Peyer's patch (tissue), 4 donors: ENCODE measurements around the gene KIFC1. TPM values are rescaled to one million over a fixed set of nuclear protein-coding genes. Genes with fewer than 3 reads are reported as not detected.

Source experiments
- DNase-seq, 3 donors: peaks; one replicate each; pipeline ENCODE4 v3.0.0-alpha.2; 2017 to 2019
- H3K27ac ChIP-seq, 4 donors: fragments of 200-600 bp; sonication (generic); one replicate each; pipeline ENCODE4 v1.5.1; 2016 to 2019
- H3K27me3 ChIP-seq, 2 donors: fragments of 200-600 bp; sonication (generic); one replicate each; pipeline ENCODE4 v1.5.1; 2019
- H3K36me3 ChIP-seq, 3 donors: fragments of 200-600 bp; sonication (generic); one replicate each; pipeline ENCODE4 v1.5.1; 2016 to 2019
- H3K4me1 ChIP-seq, 4 donors: fragments of 200-600 bp; sonication (generic); one replicate each; pipeline ENCODE4 v1.5.1; 2016 to 2019
- H3K4me3 ChIP-seq, 4 donors: fragments of 200-600 bp; sonication (generic); 1 replicate in 3 of 4; 2 replicates in 1 of 4; pipeline ENCODE4 v1.5.1; 2016 to 2019; ENCODE audit warnings: mild to moderate bottlenecking in 1 of 4
- H3K9me3 ChIP-seq, 4 donors: fragments of 200-600 bp; sonication (generic); one replicate each; pipeline ENCODE4 v1.5.1; 2016 to 2019; ENCODE audit warnings: mild to moderate bottlenecking in 1 of 4
- POLR2A ChIP-seq, 2 donors: fragments of 450-650 bp; IDR thresholded peaks; one replicate each; pipeline ENCODE4 v1.5.1; 2017; ENCODE audit warnings: antibody characterized with exemption in 2 of 2, mild to moderate bottlenecking in 2 of 2, moderate library complexity in 2 of 2
- total RNA-seq, 4 donors: library from RNA; depleted of rRNA; stranded (reverse); fragments of >200 nt; gene quantifications; one replicate each; pipeline ENCODE4 v1.1.0, GENCODE V29; 2016
- TF ChIP-seq, protein P1 (sequence below), 6 experiments: fragments of 450-650 bp in 4 of 6; fragments of 200-600 bp in 2 of 6; sonication (generic) in 1 of 6; IDR thresholded peaks; one replicate each; pipeline ENCODE4 v1.5.1; 2017 to 2019; ENCODE audit warnings: antibody characterized with exemption in 6 of 6, mild to moderate bottlenecking in 3 of 6, moderate library complexity in 1 of 6

KIFC1 gene
- total RNA-seq, 4 donors from 2014 or later: 10.9 to 28.1 (median 18.3) TPM

DNA sequence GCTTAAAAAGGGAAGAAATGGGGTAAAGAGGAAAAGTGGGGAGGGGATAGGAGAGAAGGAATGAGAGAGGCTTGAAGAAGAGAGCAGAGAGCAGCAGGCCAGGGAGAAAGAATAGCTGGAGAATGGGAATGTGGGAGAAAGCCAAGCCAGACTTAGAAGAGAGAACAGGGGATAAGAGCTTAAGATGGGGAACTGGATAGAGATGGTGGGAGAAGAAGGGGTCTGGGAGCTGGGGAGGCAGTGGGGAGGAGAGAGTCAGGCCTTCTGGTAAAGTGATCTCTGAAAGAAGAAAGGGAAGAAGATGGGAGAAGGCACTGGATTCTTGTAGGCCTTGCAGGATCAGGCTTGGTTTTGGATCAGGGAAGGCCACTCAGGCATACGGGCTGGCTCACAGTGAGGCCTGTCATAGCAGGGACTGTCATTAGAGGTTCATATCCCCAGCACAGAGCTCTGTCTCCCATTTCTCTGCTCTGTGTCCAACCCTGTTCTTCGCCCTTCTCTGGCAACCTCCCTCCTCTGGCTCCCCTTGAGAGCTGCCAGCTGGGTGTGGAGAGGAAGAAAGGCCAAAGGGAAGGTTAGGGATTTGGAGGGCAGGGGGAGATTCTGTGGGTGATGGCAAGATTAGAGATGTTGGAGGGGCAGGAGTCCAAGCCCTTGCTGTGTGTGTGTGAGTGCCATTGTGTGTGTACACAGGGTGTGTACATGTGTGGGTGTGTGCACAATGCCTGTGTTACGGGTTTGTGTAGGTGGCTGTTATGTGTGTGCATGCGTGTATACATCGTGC is 37.5 kb downstream of the KIFC1 start:
- TF ChIP-seq, protein P1, sequence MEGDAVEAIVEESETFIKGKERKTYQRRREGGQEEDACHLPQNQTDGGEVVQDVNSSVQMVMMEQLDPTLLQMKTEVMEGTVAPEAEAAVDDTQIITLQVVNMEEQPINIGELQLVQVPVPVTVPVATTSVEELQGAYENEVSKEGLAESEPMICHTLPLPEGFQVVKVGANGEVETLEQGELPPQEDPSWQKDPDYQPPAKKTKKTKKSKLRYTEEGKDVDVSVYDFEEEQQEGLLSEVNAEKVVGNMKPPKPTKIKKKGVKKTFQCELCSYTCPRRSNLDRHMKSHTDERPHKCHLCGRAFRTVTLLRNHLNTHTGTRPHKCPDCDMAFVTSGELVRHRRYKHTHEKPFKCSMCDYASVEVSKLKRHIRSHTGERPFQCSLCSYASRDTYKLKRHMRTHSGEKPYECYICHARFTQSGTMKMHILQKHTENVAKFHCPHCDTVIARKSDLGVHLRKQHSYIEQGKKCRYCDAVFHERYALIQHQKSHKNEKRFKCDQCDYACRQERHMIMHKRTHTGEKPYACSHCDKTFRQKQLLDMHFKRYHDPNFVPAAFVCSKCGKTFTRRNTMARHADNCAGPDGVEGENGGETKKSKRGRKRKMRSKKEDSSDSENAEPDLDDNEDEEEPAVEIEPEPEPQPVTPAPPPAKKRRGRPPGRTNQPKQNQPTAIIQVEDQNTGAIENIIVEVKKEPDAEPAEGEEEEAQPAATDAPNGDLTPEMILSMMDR (IDR thresholded peaks at IDR 0.05): no peak
- no peak for TF ChIP-seq POLR2A (IDR thresholded peaks at IDR 0.05)
- Histone ChIP-seq H3K4me3 (peak overlapping the region in 2 of 4 donors; percentile 64 to 69), H3K36me3 (no peaks in the 10 kb centered on the region), H3K9me3 (no peaks in the 10 kb centered on the region), H3K27me3 (no peaks in the 10 kb centered on the region), H3K4me1 (peaks cover 0 to 65% (median 30%) of the 10 kb centered on the region in 4 donors), H3K27ac (peak overlapping the region; percentile 69 to 91 (median 86))
- DNase-seq: no peak

DNA sequence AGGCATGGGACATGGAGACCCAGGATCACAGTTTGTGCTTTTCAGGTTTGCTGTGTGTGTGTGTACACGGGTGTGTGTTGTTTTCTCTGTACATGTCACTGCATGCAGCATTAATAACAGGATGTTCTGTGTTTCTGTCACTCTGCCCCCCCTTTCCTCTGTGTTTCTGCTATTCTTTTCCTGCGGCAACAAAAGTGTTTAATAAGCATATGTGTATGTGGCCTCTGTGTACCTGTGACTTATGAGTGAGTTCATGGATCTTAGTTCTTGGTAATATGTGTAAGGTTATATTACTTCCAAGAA is 38.1 kb downstream of the KIFC1 start:
- H3K4me3 ChIP-seq: peak overlapping the region in 1 of 4 donors; percentile 19
- H3K4me1 ChIP-seq: peaks cover 0 to 60% (median 30%) of the 10 kb centered on the region in 4 donors
- H3K9me3 ChIP-seq: no peaks in the 10 kb centered on the region
- no peaks in the 10 kb centered on the region for H3K27me3 ChIP-seq
- TF ChIP-seq, protein P1 (IDR thresholded peaks at IDR 0.05): no peak
- peak in 1 of 2 donors; percentile 12 for TF ChIP-seq POLR2A (IDR thresholded peaks at IDR 0.05)
- peak in 1 of 3 donors; percentile 34 for DNase-seq
- no peaks in the 10 kb centered on the region for H3K36me3 ChIP-seq
- H3K27ac ChIP-seq: peak overlapping the region; percentile 69 to 91 (median 86)

DNA sequence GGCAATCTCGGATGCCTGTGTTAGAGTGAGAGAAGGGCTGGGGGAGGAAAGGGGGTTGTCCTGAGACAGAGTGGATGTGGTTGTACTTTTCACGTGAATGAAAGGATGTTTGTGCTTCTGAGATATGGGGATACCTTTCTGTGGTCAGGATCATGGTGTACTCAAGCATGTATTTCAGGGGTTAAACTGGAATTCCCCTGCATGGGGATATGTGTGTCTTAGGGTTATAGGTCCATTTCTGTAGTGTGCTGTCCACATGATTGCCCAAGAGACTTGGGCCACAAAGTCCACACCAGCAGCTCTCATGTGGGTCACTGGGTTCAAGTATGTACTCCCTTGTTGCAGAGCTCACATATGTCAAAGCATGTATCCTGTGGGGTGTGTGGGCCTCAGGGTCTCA is 38.7 kb downstream of the KIFC1 start:
- peaks cover 0 to 4% (median 0%) of the 10 kb centered on the region in 3 donors for H3K36me3 ChIP-seq
- H3K27me3 ChIP-seq: no peaks in the 10 kb centered on the region
- peak overlapping the region; percentile 1 to 87 (median 78) for H3K27ac ChIP-seq
- peaks cover 0 to 55% (median 25%) of the 10 kb centered on the region in 4 donors for H3K4me1 ChIP-seq
- DNase-seq: peak in 1 of 3 donors; percentile 55
- no peak overlapping the region for H3K4me3 ChIP-seq
- TF ChIP-seq POLR2A (IDR thresholded peaks at IDR 0.05): no peak
- TF ChIP-seq, protein P1 (IDR thresholded peaks at IDR 0.05): no peak
- no peaks in the 10 kb centered on the region for H3K9me3 ChIP-seq

DNA sequence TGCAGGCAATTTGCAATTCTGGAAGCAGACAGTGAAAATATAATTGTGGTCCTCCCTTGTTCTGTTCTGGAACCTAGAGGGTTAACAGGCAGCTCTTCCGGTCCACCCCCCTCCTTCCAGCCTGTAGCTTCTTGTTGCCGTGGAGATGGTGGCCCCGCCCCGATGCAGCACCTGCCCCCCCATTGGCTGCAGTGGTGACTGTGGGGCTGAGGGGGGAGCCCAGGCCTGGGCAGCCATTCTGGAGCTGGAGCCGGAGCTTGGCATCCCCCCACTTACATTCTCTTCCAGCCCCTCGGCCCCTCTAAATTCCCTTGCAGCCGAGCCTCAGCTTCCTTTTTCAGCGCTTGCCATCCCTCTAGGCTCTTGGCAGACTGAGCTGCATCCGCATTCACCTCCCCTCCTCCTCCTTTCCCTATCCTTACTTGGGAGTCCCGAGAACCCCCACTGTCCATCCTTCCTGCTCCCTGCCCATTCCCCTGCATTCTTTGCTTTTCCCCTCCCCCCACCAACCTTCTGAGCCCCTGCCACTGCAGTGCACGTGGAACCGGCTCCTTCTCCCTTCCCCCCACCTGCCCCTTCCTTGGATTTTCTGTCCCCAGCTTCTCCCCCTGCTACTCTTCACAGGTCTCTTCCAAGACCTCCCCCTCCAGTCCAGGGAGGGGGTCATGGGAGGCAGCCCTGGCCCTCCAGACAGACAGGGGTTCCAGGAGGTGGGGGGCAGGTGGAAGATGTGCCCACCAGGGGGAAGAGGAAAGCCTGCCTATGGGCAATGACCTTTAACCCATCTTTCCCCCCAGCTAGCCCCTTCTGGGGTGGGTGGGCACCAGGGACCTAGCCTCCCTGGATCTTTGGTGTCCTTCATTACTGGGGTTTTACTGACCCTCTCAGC is 39.6 kb downstream of the KIFC1 start:
- peak; percentile 64 to 88 (median 82) for DNase-seq
- H3K27ac ChIP-seq: peak overlapping the region in 2 of 4 donors; percentile 40 to 86
- TF ChIP-seq, protein P1 (IDR thresholded peaks at IDR 0.05): no peak

DNA sequence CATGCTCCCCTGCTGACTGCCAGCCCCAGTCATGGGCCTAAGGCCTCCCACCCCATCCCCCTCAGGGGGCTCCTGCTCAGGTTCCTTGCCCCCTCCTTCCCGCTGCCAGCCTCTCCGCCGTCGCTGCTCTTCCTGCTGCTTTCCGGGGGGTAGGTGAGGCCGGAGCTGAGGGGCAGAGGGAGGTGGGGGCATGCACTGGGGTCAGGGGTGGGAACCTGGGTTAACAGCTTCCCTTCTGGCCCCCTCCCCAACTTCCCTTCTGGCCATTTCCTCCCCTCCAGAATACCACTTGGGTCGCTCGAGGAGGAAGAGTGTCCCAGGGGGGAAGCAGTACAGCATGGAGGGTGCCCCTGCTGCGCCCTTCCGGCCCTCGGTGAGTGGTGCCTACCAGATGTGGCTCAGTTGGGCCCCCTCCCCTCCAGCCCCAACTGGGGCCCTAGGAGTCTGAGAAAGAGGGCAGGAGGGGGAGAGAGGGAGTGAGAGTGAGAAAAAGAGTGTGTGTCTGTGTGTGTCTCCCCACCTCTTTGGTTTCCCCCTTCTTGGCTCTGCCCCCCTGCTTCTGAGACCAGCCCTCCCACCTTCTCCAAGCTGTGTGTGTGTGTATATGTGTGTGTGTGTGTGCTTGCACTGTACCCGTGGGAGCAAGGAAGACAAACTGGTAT is 40.4 kb downstream of the KIFC1 start:
- DNase-seq: peak in 1 of 3 donors; percentile 52
- Histone ChIP-seq H3K4me3 (peak overlapping the region in 1 of 4 donors; percentile 0), H3K9me3 (no peaks in the 10 kb centered on the region), H3K4me1 (peaks cover 0 to 44% (median 18%) of the 10 kb centered on the region in 4 donors), H3K27me3 (no peaks in the 10 kb centered on the region), H3K27ac (peak overlapping the region in 2 of 4 donors; percentile 40 to 86), H3K36me3 (peaks cover 0 to 18% (median 0%) of the 10 kb centered on the region in 3 donors)
- no peak for TF ChIP-seq POLR2A (IDR thresholded peaks at IDR 0.05)
- TF ChIP-seq, protein P1 (IDR thresholded peaks at IDR 0.05): no peak

More for the DNA sequence above, 39.6 kb downstream of the KIFC1 start:
- peaks cover 0 to 52% (median 24%) of the 10 kb centered on the region in 4 donors for H3K4me1 ChIP-seq
- H3K36me3 ChIP-seq: peaks cover 0 to 11% (median 0%) of the 10 kb centered on the region in 3 donors
- no peaks in the 10 kb centered on the region for H3K9me3 ChIP-seq
- peak overlapping the region in 3 of 4 donors; percentile 16 to 37 (median 28) for H3K4me3 ChIP-seq
- no peaks in the 10 kb centered on the region for H3K27me3 ChIP-seq
